NCI-H446 treated with DMSO at 0.1 percent for 48 hours (cell line): ENCODE results near the gene PLEKHA5.
"Not testable (repeated sequence)": the region's sequence is repeated elsewhere in the genome, so short reads cannot be mapped to it uniquely, and the experiment has no call there.

Source experiments
- DNase-seq: peaks from one replicate; lab custom pipeline; 2025; lab: John Stamatoyannopoulos, UW

PLEKHA5 gene

GRCh38 chr12:19129486-19130223, at the start of gene PLEKHA5:
TSS of gene PLEKHA5 (plus strand) at chr12:19129733. CDS start at chr12:19129800, 67 bp downstream.
- peak; percentile 24 for DNase-seq

- no peak for DNase-seq
Measured at GRCh38 chr12:19080918-19081317, 48.6 kb upstream of the PLEKHA5 start.

GRCh38 chr12:19082365-19082911, 47.1 kb upstream of the PLEKHA5 start:
- no peak for DNase-seq

GRCh38 chr12:19084547-19084946, 45.0 kb upstream of the PLEKHA5 start:
- no peak for DNase-seq

GRCh38 chr12:19085090-19085489, 44.4 kb upstream of the PLEKHA5 start:
- no peak for DNase-seq

- peak; percentile 61 for DNase-seq
Measured at GRCh38 chr12:19088606-19089005, 40.9 kb upstream of the PLEKHA5 start.

- DNase-seq = not testable (repeated sequence)
Measured at GRCh38 chr12:19092482-19092881, 37.1 kb upstream of the PLEKHA5 start.

- DNase-seq = no peak
Measured at GRCh38 chr12:19093218-19093617, 36.3 kb upstream of the PLEKHA5 start.

GRCh38 chr12:19095331-19095730, 34.2 kb upstream of the PLEKHA5 start:
- no peak for DNase-seq

- no peak for DNase-seq
Measured at GRCh38 chr12:19095756-19096480, 33.6 kb upstream of the PLEKHA5 start.

GRCh38 chr12:19105463-19105862, 24.1 kb upstream of the PLEKHA5 start:
- no peak for DNase-seq

- no peak for DNase-seq
Measured at GRCh38 chr12:19107750-19108149, 21.8 kb upstream of the PLEKHA5 start.

GRCh38 chr12:19110221-19110940, 19.2 kb upstream of the PLEKHA5 start:
- no peak for DNase-seq

- DNase-seq = no peak
Measured at GRCh38 chr12:19113464-19113863, 16.1 kb upstream of the PLEKHA5 start.

GRCh38 chr12:19115285-19115684, 14.2 kb upstream of the PLEKHA5 start:
- no peak for DNase-seq

GRCh38 chr12:19119440-19119839, 10.1 kb upstream of the PLEKHA5 start:
- DNase-seq = no peak

- no peak for DNase-seq
Measured at GRCh38 chr12:19120795-19121194, 8.7 kb upstream of the PLEKHA5 start.

GRCh38 chr12:19121449-19122018, 8.0 kb upstream of the PLEKHA5 start:
- no peak for DNase-seq

- no peak for DNase-seq
Measured at GRCh38 chr12:19125325-19125724, 4.2 kb upstream of the PLEKHA5 start.

- DNase-seq = no peak
Measured at GRCh38 chr12:19127270-19127669, 2.3 kb upstream of the PLEKHA5 start.

- no peak for DNase-seq
Measured at GRCh38 chr12:19128485-19128884, 1.0 kb upstream of the PLEKHA5 start.

- DNase-seq = no peak
Measured at GRCh38 chr12:19129122-19129485, 429 bp upstream of the PLEKHA5 start.
